IPS-20b (cell line): ENCODE measurements around the gene CDYL.
A peak's percentile ranks its signal among the peaks of the same experiment; 100 is the strongest.

Experiments
- H3K27ac ChIP-seq: one replicate; pipeline ENCODE4 v1.5.1; 2013; ENCODE audit warnings: low read length
- H3K27me3 ChIP-seq: 2 replicates; pipeline ENCODE4 v1.6.1; 2013; ENCODE audit warnings: mild to moderate bottlenecking, low read length, inconsistent platforms; ENCODE audit not compliant: insufficient read depth
- H3K36me3 ChIP-seq: 2 replicates; pipeline ENCODE4 v1.6.1; 2013; ENCODE audit warnings: low read depth, mild to moderate bottlenecking, inconsistent platforms, low read length, moderate library complexity; ENCODE audit not compliant: insufficient read depth
- H3K4me1 ChIP-seq: 2 replicates; pipeline ENCODE4 v1.6.1; 2013; ENCODE audit warnings: mild to moderate bottlenecking, control low read depth, inconsistent platforms, low read length, moderate library complexity; ENCODE audit not compliant: insufficient read depth
- H3K4me3 ChIP-seq: 2 replicates; pipeline ENCODE4 v1.5.1; 2013; ENCODE audit warnings: mild to moderate bottlenecking, low read length, inconsistent platforms
- H3K9ac ChIP-seq: 2 replicates; pipeline ENCODE4 v1.6.1; 2013; ENCODE audit warnings: low read depth, mild to moderate bottlenecking, inconsistent platforms, low read length, moderate library complexity
- H3K9me3 ChIP-seq: 2 replicates; pipeline ENCODE4 v1.6.1; 2013; ENCODE audit warnings: mild to moderate bottlenecking, low read depth, low read length, inconsistent platforms; ENCODE audit not compliant: insufficient read depth

The CDYL gene

GRCh38 chr6:4964675-4965561 lies 188.7 kb downstream of the CDYL start:
- H3K27ac ChIP-seq, result no peak overlapping the region
- H3K27me3 ChIP-seq, result no peaks in the 10 kb centered on the region
- no peaks in the 10 kb centered on the region for H3K36me3 ChIP-seq
- H3K4me3 ChIP-seq, result no peak overlapping the region
- no peaks in the 10 kb centered on the region for H3K4me1 ChIP-seq
- no peaks in the 10 kb centered on the region for H3K9me3 ChIP-seq
- no peak overlapping the region for H3K9ac ChIP-seq

- Histone ChIP-seq H3K27ac (no peak overlapping the region), H3K4me3 (no peak overlapping the region), H3K36me3 (no peaks in the 10 kb centered on the region), H3K4me1 (no peaks in the 10 kb centered on the region), H3K27me3 (no peaks in the 10 kb centered on the region), H3K9ac (0 out of 2 replicates have a peak overlapping the region, but pooled peaks have one; percentile 16), H3K9me3 (no peaks in the 10 kb centered on the region)
These were observed 189.6 kb downstream of the CDYL start for GRCh38 chr6:4965562-4966389.

- H3K36me3 ChIP-seq, result no peaks in the 10 kb centered on the region
- no peak overlapping the region for H3K4me3 ChIP-seq
- H3K27ac ChIP-seq, result no peak overlapping the region
- no peaks in the 10 kb centered on the region for H3K4me1 ChIP-seq
- H3K9ac ChIP-seq, result no peak overlapping the region
- no peaks in the 10 kb centered on the region for H3K27me3 ChIP-seq
- no peaks in the 10 kb centered on the region for H3K9me3 ChIP-seq
These were observed 191.3 kb downstream of the CDYL start for GRCh38 chr6:4967301-4968030.

DNA sequence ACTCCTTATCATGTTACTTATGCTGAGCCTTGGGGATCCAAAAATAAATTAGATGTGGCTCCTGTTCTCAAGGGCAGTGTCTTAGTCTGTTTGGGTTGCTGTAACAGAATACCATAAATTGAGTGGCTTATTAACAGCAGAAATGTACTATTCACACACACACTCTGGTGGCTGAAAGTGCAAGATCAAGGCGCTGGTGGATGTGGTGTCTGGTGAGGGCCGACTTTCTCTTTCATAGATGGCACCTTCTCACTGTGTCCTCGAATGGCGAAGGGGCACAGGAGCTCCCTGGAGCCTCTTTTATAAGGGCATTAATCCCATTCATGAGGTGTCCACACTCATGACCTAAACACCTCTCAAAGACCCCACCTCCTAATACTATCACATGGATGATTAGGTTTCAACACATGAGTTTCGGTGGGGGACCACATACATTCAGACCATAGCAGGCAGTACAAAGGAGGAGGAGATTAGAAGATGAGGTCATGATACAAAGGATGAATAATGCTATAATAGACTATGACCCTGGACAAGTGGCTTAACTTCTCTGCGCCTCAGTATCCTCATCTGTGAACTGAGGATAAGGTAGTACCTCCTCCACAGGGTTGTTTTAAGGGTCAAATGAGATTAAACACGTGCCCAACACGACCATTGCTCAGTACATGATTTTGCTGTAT lies 193.5 kb downstream of the CDYL start:
- Histone ChIP-seq H3K4me3 (no peak overlapping the region), H3K27ac (no peak overlapping the region), H3K9me3 (no peaks in the 10 kb centered on the region), H3K27me3 (no peaks in the 10 kb centered on the region), H3K9ac (no peak overlapping the region), H3K4me1 (peaks cover 11% of the 10 kb centered on the region; the same call in 1 of the 2 replicates), H3K36me3 (no peaks in the 10 kb centered on the region)

DNA sequence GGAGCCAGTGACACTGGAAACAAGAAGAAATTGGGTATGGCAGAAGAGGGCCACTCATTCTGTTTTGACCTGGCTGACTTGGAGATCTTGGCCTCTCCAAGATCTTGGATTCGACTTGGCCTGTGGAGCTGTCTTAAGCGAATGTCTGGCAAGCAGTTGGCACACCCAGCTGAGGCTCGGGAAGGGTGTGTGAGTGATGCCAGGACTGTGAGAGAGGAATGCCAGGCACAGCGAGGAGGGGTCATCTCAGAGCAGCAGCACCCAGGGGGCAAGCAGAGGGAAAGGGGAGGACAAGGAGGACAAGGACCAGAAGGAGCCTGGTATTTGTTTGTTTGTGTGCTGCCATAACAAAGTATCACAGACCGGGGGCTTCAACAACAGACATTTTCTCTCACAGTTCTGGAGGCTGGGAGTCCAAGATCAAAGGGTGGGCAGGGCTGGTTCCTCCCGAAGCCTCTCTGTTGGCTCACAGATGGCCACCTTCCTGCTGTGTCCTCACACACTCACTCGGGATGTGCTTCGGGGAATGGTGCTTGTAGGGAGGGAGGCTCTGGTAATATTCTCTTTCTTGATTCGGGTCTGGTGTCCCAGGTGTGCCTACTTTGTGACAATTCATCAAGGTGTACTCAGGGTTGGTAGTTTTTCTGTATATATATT lies 194.7 kb downstream of the CDYL start:
- H3K9ac ChIP-seq, result no peak overlapping the region
- H3K27me3 ChIP-seq, result no peaks in the 10 kb centered on the region
- peaks cover 11% of the 10 kb centered on the region; the same call in 1 of the 2 replicates for H3K4me1 ChIP-seq
- H3K4me3 ChIP-seq, result no peak overlapping the region
- no peaks in the 10 kb centered on the region for H3K36me3 ChIP-seq
- H3K9me3 ChIP-seq, result no peaks in the 10 kb centered on the region
- no peak overlapping the region for H3K27ac ChIP-seq

GRCh38 chr6:4971851-4972250 lies 195.6 kb downstream of the CDYL start:
- H3K4me1 ChIP-seq, result peaks cover 11% of the 10 kb centered on the region; the same call in 1 of the 2 replicates
- no peak overlapping the region for H3K27ac ChIP-seq
- no peaks in the 10 kb centered on the region for H3K27me3 ChIP-seq
- H3K9ac ChIP-seq, result no peak overlapping the region
- no peaks in the 10 kb centered on the region for H3K9me3 ChIP-seq
- no peaks in the 10 kb centered on the region for H3K36me3 ChIP-seq
- no peak overlapping the region for H3K4me3 ChIP-seq

DNA sequence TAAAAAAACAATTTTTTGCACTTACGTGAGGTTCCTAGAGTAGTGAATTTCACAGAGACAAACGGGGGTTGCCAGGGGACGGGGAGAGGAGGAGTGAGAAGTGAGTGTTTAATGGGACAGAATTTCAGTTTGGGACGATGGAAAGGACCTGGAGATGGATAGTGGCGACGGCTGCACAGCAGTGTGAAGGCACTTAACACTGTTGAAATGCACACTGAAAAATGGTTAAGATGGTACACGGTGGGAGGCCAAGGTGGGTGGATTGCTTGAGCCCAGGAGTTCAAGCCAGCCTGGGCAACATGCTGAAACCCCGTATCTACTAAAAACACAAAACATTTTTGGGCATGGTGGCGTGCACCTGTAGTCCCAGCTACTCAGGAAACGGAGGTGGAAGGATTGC lies 196.2 kb downstream of the CDYL start:
- Histone ChIP-seq H3K9ac (no peak overlapping the region), H3K36me3 (no peaks in the 10 kb centered on the region), H3K27me3 (no peaks in the 10 kb centered on the region), H3K4me3 (no peak overlapping the region), H3K4me1 (peaks cover 11% of the 10 kb centered on the region; the same call in 1 of the 2 replicates), H3K27ac (no peak overlapping the region), H3K9me3 (no peaks in the 10 kb centered on the region)

DNA sequence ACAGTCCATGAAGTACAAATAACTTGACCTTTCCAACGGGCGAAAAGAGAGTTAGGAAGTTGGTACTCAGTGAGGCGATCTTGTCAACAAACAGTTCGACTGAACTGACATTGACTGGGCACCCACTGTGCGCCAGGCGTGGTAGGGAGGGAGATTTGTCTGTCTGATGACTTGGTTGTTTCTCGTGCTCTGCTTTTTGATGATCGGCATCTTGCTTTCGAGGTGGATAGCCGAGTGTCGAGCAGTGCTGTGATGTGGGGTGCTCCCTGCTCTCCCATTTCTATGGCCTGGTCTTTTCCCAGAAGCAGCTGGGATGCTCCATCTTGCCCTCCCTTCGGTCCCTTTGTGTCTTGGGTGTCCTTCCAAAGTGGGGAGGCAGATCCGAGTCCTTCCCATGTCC lies 197.2 kb downstream of the CDYL start:
- H3K27ac ChIP-seq, result peak overlapping the region; percentile 25
- H3K36me3 ChIP-seq, result no peaks in the 10 kb centered on the region
- H3K27me3 ChIP-seq, result no peaks in the 10 kb centered on the region
- H3K9ac ChIP-seq, result peak overlapping the region; percentile 19; the same call in 1 of the 2 replicates
- H3K4me1 ChIP-seq, result peaks cover 11% of the 10 kb centered on the region; the same call in 1 of the 2 replicates
- no peak overlapping the region for H3K4me3 ChIP-seq
- H3K9me3 ChIP-seq, result no peaks in the 10 kb centered on the region

DNA sequence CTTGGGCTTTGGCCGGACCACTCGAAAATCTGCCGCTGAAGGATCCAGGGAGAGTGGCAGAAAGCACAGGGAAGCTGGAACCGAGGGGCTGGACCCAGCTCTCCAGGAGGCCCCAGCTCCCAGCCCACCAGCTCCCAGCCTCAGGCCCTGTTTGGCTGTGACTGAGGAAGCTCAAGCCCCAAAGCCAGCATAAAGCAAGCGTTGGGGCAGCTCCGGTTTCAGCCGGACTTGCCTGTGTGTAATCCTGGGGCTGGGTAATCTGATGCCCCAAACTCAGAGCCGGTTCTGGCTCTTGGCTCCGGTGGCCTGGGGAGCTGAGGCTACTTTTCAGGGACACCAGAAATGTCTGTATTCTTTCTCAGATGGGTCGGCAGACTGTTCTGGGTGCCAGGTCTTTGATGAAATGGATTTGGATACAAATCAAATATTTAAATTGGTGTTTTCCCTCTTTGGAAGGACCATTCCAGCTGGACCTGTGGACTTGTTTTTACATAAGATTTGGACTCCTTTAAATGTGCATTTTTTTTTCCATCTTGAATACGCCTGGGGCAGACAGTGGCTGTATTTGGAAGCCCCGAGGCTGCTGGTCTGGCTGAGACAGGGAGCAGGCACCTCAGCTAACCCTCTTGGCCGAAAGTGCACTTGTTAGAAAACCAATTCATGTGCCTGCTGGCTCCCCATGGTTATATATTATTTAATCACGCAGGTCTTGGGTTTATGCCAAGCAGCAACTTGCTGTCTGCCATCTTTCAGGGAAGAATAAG lies 198.0 kb downstream of the CDYL start:
- Histone ChIP-seq H3K27ac (peak overlapping the region; percentile 25), H3K27me3 (no peaks in the 10 kb centered on the region), H3K36me3 (no peaks in the 10 kb centered on the region), H3K9me3 (no peaks in the 10 kb centered on the region; the same call in 1 of the 2 replicates), H3K9ac (peak overlapping the region; percentile 19; the same call in 1 of the 2 replicates), H3K4me3 (no peak overlapping the region), H3K4me1 (peaks cover 11% of the 10 kb centered on the region; the same call in 1 of the 2 replicates)

DNA sequence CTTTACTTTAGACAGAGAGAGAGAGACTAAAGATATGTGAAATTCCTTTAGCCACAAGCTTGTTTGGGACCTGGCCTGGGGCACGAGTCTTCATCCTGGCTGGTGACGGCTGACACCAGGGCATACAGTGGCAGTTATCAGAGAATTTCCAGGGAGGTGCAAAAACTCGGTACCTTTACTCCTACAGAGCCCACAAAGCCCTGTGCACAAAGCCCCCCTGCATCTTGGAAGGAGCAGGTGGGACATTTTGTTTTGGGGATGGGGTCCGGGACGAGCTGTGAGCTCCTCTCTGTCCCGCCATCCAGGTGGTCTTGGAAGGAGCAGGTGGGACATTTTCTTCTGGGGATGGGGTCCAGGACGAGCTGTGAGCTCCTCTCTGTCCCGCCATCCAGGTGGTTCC lies 198.8 kb downstream of the CDYL start:
- Histone ChIP-seq H3K4me1 (peaks cover 11% of the 10 kb centered on the region; the same call in 1 of the 2 replicates), H3K9me3 (peaks cover 5% of the 10 kb centered on the region; the same call in 1 of the 2 replicates), H3K27me3 (no peaks in the 10 kb centered on the region), H3K9ac (no peak overlapping the region), H3K36me3 (no peaks in the 10 kb centered on the region), H3K4me3 (no peak overlapping the region), H3K27ac (no peak overlapping the region)
